GM21360 (cell line): ENCODE results near the gene ATG13.
"Not testable (repeated sequence)": the region's sequence is repeated elsewhere in the genome, so short reads cannot be mapped to it uniquely, and the experiment has no call there.

Experiments used
- ATAC-seq: cut with Tn5 transposase; IDR thresholded peaks from one replicate; pipeline ENCODE4 v1.9.1; 2021; ENCODE audit warnings: mild to moderate bottlenecking, moderate library complexity; ENCODE audit not compliant: unreplicated experiment

Gene ATG13

DNA sequence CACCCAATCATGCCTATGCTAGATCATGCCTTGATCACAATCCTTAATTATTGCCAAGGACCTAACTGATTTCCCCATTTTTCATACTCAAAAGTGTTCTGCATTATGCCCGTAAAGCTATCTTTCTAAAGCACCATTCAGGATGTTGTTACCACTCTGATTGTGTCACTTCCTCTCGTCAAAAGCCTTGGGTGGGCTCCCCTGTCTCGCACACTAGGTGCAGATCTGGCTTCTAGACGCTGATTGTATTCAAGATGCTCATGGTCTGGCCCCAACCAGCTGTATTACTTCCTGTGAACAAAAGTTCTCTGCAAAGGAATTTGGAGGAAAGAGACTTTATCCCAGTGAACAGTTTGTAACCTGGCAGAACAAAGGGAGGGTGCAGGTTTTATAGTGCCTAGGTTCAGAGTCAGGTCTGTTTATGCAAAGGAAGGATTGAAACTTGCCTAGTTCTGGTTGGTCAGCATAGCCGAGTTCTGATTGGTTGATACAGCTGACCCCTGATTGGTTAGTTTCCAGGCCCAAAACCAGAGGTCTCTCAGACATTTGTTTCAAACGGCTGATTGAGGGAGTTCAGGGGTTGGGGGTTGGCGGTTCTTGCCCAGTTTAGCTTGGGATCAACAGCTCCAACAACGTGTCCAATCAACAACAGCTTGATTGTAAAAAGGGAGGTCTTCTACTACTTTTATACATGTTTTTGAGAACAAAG, 25.4 kb downstream of the ATG13 start:
- ATAC-seq, result no peak

DNA sequence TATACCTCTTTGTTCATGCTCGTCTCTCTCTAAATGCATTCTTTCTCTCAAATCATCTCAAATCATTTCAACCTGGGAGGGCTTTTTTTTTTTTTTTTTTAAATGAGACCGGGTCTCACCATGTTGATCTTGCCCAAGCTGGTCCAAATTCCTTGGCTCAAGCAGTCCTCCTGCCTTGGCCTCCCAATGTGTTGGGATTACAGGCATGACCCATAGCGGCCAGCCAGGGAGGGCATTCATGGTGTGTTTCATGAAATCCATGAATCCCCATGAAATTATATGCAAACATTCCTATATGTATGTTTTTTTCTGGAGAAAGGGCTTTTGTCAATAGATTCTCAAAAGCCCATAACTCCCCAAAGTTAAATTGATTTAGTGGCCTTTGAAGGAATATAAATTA, 26.2 kb downstream of the ATG13 start:
- ATAC-seq, result no peak

DNA sequence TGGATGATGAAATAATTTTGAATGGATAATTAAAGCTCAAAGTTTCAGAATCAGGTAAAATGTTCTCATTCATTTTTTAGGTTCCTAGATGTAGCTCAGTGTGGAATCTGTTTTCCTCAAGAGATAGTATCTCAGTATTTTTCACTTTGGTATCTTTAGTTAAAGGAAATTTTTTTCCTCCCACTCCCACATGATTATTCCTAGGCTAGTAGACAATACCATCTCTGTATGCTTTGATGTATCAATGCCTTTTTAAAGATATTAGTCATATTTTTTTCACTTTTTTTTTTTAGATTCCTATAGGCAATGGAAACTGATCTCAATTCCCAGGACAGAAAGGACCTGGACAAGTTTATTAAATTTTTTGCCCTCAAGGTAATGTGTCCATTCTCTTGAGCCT, 26.6 kb downstream of the ATG13 start:
- no peak for ATAC-seq

DNA sequence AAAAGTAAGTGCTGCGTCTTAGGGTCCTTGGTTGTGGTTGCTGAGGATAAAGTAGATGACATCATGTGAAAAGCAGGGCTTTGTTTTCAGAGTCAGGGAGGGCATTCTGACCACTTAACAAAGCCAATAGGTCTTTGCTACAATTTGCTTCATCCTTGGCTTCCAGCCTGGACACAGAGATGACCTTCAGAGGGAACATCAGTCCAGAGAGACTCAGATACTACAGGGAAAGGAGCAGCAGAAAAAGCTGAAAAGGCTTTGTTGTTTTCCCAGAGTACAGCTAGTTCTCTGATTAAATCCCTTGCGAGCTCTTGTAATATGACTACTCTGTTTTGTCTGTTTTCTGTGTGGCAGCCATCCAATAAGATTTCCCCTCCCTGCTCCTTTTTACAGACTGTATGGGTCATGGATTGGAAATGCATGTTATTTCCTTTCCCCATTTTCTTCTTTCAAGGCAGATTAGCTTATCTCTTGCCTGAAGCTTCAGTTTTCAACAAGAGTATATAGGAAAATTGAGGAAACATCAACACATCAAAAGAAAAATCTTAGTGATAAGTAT, 31.9 kb downstream of the ATG13 start:
- ATAC-seq, result no peak

DNA sequence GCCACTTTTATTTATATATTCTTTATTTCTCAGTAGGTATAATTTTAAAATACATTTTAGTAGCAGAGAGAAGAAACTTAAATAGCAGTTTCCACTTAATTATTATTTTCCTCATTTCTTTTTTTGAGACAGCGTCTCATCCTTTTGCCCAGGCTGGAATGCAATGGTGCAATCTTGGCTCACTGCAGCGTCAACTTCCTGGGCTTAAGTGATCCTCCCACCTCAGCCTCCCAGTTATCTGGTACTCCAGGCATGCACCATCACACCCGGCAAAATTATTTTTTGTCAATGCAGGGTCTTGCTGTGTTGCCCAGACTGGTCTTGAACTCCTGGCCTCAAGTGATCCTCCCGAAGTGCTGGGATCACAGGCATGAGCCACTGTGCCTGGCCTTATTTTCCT, 38.3 kb downstream of the ATG13 start:
- ATAC-seq, result no peak

DNA sequence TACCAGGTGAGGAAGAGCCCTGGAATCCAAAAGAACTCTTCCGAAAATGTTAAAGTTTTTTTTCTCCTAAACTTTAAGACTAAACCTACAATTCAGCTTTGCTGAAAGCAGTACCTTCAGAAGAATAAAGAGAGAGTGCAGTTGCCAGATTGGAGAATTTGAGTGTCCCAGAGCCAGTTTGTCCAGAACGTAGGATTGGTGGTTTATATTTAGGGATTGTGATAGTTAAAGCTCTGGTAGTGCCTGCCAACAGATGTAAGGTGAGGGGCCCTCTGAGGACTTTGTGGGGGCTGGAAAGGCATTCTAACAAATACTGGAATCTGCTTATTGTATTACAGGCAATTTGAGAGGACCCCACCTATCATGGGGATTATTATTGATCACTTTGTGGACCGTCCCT, 39.8 kb downstream of the ATG13 start:
- ATAC-seq, result no peak

DNA sequence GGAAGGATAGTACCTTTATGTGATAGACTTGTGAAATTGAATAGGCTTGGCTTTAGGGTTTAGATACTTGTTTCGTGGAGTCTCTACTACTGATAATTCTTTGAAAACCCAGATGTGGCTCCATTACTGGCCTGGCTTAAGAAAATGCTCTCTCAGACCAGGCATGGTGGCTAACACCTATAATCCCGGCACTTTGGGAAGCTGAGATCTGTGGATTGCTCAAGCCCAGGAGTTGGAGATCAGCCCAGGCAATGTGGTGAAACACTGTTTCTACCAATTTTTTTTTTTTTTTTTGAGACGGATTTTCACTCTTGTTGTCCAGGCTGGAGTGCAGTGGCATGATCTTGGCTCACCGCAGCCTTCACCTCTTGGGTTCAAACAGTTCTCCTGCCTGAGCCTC, 40.9 kb downstream of the ATG13 start:
- ATAC-seq, result no peak

DNA sequence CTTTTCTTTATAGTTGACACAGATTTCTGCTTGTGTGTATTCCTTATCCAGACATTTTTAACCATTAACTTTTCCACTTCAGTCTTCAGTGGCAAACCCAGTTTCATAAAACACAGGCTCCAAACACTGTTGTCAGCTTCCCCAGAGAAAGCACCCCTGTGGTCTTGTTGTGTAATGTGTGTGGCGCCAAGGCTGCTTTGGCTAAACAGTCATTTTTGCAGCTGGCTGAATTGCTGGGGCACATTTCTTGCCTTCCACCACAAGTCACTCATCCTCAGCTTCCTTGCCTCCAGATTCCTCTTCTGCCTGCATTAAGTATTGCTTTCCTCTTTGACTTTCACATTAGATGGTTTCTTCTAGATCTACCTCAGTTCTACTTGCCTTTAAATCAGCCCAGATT, 42.6 kb downstream of the ATG13 start:
- no peak for ATAC-seq

DNA sequence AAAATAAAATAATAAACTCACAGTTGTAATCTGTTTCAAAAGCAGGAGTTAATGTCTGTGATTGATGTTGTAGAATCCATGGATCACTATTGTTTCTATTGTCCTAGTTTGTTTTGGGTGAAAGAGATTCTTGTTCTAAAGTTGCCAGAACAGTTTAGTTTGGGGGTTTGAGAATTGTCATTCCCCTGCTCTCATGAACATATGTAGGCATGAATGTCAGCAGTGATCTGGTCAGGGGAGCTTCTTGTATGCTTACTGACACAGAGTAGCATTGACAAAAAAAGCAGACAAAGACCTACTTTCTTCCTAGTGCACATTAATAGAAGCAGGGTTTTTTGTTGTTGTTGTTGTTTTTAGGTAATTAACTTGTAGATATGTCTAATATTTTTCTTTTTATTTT, 44.5 kb downstream of the ATG13 start:
- no peak for ATAC-seq

DNA sequence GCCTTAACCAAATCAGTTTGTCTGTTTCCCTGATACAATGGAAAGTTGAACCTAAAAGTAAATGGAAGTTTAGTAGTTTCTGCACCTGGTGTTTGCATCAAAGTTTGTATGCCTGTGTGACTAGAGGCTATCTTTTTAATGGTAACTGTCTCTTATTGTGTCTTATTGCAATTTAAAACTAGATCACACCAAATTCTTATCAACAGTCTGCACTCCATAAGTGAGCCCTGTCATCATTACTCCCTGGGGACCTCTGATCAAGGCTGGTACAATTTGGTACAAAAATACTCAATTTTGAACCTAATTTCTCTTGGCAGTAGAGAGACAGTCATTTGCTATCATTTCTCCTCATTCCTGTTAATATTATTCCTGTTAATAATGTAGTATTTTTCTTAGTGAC, 45.0 kb downstream of the ATG13 start:
- no peak for ATAC-seq

DNA sequence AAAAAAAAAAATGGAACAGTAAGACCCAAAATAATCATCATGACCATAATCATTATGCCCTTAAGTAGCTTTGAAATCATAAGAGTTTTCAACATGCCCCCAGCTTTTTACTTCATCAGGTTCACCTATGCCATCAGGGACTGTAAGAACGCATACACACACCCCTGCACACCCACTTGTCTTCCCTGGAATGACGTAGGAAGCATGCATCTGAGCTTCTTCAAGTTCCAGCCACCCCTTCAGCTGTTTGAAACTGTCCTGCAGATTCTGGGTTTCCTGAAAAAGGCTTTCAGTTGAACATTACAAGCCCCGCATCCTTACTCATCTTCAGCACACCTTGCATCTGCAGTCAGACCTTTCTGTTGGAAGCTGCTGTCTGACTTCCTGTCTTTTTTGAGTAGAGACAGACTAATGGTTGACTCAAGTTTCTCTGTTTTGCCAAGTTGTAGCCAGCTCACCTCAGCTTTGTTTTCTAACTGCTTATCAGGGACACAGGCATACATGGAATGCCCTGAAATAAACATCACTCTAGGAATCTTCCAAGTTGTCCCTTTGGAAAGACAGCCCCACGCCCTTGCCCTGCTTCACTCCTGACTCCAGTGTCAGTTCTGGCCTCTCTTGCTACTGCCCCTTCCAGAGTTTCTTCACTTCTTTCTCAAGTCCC, 46.1 kb downstream of the ATG13 start:
- no peak for ATAC-seq

DNA sequence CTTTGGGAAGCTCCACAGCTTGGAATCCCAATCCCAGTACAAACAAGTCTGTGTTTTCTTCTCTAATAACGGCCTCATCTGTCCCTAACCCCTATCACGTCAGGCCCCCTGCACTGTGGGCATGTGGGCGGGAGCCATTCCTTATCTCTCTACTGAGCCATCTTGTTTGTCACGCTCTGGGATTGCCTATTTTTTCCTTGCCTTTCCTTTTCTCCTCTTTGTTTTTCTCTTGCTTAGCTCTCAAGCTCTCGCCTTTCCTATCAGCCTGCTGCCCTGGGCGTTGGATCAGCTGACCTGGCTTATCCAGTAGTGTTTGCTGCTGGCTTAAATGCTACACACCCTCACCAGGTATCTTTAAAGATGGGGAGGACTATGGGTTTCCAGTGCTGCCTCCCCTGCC, 47.3 kb downstream of the ATG13 start:
- ATAC-seq, result no peak

DNA sequence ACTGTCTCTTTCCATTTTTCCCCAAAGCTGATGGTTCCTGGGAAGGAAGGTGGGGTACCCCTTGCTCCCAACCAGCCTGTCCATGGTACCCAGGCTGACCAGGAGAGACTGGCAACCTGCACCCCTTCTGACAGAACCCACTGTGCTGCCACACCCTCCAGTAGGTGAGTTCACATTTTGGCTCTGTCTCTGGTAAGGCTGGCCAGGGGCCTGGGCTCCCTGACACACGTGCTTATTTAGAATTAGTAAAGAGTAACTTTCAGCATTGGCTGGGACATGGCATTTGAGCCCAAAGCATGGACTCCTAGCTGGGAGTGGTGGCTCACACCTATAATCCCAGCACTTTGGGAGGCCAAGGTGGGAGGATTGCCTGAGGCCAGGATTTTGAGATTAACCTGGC, 48.0 kb downstream of the ATG13 start:
- ATAC-seq, result no peak

DNA sequence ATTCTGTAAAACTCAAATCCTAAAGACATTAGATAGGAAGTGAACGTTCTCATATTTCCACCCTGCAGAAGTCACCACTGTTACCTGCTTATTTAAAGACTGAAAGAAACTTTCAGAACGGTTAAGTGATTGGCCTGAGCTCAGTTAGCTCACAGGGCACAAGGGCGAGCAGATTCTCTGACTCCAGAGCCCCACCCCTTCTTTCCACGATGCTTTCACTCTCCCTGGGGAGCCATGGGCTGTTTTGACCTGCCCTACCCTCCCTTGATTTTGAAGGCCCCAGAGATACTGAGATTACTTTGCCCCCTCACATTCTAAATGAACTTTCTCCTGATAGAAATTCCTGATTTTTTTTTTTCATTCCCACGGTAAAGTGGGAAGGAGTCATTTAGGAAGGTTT, 49.2 kb downstream of the ATG13 start:
- ATAC-seq, result no peak

DNA sequence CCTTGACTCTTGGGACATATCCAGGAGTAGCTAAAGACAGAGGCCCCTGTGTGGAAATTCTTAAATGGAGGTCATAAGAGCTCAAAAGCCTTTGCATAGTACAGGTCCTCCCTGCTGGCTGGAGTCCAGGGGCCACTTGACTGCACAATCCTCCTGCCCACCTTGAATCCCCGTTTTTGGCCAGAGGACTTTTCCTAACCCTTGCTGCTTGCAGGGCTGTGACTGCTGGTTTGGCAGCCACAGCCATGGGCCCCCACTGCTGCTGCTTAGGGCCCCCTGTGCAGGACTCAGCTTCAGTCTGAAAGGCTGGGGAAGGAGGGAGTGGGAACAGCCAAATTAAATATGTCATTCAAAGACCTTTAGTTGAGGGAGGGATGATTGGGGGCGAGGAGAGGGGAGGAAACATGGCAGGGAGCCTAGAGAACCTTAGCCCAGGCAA, 49.7 kb downstream of the ATG13 start:
- ATAC-seq, result no peak

DNA sequence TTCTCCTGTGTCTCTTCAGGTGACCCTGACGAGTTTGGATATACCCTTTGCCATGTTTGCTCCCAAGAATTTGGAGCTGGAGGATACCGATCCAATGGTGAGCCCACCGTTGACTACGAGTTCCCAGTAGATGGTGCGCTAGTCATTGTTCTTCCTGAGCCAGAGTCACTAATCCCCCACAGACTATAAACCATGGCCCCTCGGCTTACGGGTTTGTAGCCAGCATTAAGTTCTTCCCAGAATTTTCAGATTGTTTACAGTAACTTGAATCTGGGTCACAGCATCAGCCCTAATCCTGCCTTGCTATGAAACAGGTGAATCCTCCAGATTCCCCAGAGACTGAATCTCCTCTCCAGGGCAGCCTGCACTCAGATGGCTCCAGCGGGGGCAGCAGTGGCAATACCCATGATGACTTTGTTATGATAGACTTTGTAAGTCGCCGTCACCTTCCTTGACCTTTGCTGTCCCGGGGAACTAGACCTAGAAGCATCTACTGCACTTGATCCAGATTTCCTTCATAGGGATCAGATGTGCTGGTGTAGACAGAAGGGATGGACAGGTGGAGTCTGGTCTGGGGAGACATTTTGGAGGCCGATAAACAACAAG, 51.2 kb downstream of the ATG13 start:
- no peak for ATAC-seq

DNA sequence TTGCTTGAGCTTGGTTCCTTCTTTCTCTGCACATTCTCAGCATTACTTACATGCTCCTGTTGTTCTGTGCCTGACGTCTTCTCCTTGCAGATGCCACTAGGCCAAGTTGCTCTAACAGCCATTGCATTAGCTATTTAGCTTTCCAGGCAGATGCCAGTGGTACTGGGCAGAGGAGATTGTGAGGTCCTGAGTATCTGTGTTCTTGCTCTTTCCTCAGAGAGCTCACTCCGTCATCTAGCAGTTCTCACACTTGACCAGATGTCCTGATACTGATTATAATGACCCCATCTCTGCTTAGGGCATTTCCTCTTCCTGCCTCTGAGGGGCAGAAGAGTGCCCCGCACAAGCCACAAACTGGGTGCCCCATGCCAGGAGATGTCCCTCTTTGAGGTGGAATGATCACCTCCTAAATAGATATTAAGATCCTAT, 52.4 kb downstream of the ATG13 start:
- no peak for ATAC-seq

DNA sequence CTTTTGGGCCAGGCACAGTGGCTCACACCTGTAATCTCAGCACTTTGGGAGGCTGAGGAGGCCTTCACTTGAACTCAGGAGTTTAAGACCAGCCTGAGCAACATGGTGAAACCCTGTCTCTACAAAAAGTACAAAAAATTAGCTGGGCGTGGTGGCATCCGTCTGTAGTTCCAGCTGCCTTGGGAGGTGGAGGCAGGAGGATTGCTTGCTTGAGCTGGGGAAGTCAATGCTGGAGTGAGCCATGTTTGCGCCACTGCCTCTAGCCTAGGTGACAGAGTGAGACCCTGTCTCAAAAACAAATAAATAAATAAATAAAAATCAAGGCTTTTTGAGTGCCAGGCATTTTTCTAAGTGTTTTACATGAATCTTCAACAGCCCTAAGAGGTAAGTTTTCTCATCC, 53.2 kb downstream of the ATG13 start:
- not testable (repeated sequence) for ATAC-seq

DNA sequence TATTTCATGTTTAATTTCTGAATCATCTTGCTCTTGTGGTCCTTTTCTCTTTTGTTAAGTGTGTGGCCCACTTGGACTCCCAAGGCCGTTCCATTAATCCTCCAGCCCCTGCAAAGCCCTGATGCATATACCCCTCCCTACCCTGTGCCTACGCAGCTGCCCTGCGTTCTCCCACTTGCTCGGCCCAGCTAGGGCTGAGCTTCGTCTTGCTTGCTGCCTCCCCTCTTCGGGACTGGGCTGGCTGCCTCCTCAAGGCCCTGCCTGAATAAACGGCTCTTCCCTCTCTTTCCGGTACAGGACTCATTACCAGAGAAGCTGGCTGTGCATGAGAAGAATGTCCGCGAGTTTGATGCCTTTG, 54.6 kb downstream of the ATG13 start:
- ATAC-seq, result no peak

DNA sequence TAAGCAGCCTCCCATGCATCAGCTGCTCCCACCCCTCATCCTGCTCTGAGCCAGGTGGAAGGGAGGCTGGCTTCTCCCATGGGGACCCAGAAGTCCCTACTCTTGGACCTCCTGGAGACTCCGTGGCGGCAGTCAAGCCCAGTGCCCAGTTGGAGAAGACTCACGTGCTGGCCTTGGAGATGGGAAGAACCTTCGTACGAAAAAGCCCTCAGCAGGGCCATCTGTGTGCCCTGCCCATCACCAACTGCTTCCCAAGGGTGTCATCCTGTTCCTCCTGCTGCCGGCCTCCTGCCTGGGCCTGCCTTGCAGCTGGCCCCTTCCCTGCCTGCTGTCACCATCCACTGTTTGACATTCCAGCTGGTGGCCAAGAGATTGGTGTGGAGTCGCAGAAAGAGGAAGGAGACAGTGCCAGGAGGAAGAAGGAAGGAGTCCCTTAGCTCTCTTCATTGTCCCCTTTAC, 55.1 kb downstream of the ATG13 start:
- ATAC-seq, result no peak

DNA sequence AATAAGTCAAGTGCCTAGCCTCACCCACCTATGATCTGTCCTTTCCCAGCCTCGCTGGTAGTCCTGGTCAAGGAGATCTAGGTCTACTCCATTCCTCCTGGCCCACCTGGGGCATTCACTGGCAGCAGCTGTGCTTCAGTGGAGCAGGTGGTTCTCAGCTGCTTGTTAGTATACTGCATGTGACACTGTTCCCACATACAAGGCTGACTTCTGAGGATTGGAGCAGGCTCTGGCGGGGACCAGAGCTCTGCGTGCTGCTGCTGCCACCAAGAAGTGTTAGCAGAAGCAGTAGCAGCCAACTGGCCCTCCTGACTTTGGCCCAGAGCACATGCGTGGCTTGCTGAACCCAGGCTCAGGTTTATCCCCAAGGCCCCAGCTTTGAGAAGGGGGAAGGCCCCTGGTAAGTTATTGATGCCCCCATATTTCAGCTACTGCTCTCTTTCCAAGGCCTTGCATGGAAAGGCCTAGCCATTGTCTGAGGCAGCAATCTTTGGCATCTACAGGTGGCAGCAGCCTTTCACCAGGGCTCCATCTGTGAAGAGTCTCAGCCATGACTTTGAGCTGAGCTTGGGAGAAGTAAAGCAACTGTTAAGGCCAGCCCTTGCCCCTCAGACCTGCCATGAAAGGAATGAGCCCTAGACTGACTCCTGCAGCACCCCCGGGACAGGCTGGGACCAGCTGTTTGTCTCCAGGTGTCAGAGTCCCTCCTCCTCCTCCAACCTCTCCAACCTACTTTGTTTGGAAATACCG, 56.5 kb downstream of the ATG13 start:
- ATAC-seq, result no peak
